Measurements from ENCODE around the gene NAA60. TPM values are rescaled to one million over a fixed set of nuclear protein-coding genes. Genes with fewer than 3 reads are reported as not detected.

Gene NAA60
- total RNA-seq, 1 donor from 2014 or later, result 38.2 TPM

DNA sequence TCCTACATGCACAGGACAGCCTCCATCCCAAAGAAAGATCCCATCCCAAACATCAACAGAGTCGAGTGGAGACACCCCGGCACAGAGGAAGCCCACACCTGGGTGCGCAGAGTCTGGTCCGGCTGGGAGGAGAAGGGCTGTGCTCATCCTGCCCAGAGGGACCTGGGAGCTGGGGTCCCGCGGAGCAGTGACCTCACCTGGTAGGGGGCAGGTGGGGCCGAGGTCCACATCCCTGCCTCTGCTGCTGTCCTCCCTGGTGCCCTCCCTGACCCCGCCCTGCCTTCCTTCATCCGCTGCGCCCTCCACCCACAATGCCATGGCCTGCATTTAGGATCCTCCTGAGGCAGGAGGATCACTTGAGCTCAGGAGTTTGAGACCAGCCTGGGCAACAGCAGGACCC is 48.9 kb downstream of the NAA60 start:
- peaks cover 24% of the 10 kb centered on the region for H3K4me1 ChIP-seq
- TF ChIP-seq, protein P1, sequence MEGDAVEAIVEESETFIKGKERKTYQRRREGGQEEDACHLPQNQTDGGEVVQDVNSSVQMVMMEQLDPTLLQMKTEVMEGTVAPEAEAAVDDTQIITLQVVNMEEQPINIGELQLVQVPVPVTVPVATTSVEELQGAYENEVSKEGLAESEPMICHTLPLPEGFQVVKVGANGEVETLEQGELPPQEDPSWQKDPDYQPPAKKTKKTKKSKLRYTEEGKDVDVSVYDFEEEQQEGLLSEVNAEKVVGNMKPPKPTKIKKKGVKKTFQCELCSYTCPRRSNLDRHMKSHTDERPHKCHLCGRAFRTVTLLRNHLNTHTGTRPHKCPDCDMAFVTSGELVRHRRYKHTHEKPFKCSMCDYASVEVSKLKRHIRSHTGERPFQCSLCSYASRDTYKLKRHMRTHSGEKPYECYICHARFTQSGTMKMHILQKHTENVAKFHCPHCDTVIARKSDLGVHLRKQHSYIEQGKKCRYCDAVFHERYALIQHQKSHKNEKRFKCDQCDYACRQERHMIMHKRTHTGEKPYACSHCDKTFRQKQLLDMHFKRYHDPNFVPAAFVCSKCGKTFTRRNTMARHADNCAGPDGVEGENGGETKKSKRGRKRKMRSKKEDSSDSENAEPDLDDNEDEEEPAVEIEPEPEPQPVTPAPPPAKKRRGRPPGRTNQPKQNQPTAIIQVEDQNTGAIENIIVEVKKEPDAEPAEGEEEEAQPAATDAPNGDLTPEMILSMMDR (IDR thresholded peaks at IDR 0.05; ENCODE audit: borderline replicate concordance), result no peak
- H3K27ac ChIP-seq (replicated peaks), result no peak overlapping the region
- H3K36me3 ChIP-seq, result peaks cover 8% of the 10 kb centered on the region
- no peak for DNase-seq
- intact Hi-C loops (cut with micrococcal nuclease), result no loop called here
- H3K27me3 ChIP-seq (ENCODE audit: low read depth), result no peaks in the 10 kb centered on the region
- H3K4me3 ChIP-seq, result no peak overlapping the region
- H3K9me3 ChIP-seq (replicated peaks), result no peaks in the 10 kb centered on the region

DNA sequence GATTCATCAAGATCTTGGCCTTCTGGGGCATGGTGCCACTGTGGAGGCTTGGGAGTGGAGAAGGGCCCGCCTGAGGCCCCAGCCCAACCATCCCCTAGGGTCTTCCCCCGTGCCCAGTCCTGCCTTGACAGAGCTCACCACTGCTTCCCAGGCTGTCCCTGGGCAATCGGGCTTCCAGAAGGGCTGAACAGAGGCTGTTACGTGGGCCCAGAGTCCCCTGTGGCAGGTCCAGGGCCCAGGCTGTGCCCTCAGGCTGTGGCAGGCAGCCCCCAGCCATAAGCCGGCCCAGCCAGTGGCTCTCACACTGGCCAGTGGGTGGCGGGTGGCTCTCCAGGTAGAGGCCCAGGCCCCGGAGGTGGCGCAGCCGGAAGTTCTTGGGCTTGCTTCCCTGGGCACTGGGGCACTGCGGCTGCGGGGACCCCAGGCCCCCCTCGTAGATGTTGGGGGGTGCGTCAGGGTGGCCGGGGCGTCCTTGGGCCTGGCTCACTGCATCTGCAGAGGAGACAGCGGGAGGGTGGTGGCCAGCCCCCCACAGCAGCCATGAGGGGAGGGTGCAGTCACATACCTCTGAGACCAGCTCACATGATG is 51.0 kb downstream of the NAA60 start:
- intact Hi-C loops (cut with micrococcal nuclease), result no loop called here
- no peaks in the 10 kb centered on the region for H3K27me3 ChIP-seq (ENCODE audit: low read depth)
- no peaks in the 10 kb centered on the region for H3K9me3 ChIP-seq (replicated peaks)
- H3K4me1 ChIP-seq, result peaks cover 24% of the 10 kb centered on the region
- H3K36me3 ChIP-seq, result no peaks in the 10 kb centered on the region
- DNase-seq, result no peak
- H3K4me3 ChIP-seq, result no peak overlapping the region
- H3K27ac ChIP-seq (replicated peaks), result no peak overlapping the region
- TF ChIP-seq, protein P1 (IDR thresholded peaks at IDR 0.05; ENCODE audit: borderline replicate concordance), result no peak

DNA sequence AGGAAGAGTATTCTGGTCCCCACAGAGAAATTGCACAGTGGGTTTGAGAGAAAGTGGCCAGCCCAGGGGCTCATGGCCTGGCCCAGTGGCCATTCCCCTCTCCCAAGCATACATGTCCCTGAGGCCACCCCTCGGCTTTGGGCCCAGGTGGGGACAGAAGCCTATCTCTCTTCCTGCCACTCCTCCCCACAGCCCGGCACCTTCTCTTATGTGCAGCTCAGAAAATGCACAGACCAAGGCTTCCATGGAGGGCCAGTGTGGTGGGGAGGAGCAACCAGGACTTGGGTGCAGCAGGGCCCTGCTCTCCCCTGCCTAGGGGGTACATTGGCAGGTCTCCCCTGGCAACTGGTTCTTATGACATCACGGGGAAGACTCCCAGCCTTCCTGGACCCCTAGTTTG is 51.7 kb downstream of the NAA60 start, which contains the start of gene C16orf90:
Gene C16orf90 (minus strand): TSS at position 314 of the 400 bp plus-strand sequence. CDS start 68 bp downstream, at position 246.
- no peaks in the 10 kb centered on the region for H3K27me3 ChIP-seq (ENCODE audit: low read depth)
- no peak for DNase-seq
- H3K36me3 ChIP-seq, result no peaks in the 10 kb centered on the region
- intact Hi-C loops (cut with micrococcal nuclease), result no loop called here
- H3K4me1 ChIP-seq, result peaks cover 28% of the 10 kb centered on the region
- H3K4me3 ChIP-seq, result no peak within 1 kb of the TSS
- no peaks in the 10 kb centered on the region for H3K9me3 ChIP-seq (replicated peaks)
- TF ChIP-seq, protein P1 (IDR thresholded peaks at IDR 0.05; ENCODE audit: borderline replicate concordance), result no peak
- no peak within 1 kb of the TSS for H3K27ac ChIP-seq (replicated peaks)

DNA sequence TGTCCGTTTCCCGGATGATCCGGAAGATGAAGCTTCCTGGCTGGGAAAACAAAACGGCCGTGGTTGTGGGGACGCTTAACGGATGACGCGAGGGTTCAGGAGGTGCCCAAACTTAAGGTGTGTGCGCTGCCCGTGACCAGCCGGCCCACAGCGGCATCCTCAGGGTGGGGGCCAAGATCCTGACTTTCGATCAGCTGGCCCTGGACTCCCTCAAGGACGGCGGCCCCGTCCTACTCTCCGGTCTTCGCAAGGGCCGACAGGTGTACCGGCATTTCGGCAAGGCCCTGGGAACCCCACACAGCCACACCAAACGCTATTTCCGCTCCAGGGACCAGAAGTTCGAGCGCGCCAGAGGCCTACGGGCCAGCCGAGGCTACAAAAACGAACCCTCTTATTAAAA is 52.9 kb downstream of the NAA60 start:
- TF ChIP-seq, protein P1 (IDR thresholded peaks at IDR 0.05; ENCODE audit: borderline replicate concordance), result no peak
- intact Hi-C loops (cut with micrococcal nuclease), result no loop called here
- H3K36me3 ChIP-seq, result no peaks in the 10 kb centered on the region

DNA sequence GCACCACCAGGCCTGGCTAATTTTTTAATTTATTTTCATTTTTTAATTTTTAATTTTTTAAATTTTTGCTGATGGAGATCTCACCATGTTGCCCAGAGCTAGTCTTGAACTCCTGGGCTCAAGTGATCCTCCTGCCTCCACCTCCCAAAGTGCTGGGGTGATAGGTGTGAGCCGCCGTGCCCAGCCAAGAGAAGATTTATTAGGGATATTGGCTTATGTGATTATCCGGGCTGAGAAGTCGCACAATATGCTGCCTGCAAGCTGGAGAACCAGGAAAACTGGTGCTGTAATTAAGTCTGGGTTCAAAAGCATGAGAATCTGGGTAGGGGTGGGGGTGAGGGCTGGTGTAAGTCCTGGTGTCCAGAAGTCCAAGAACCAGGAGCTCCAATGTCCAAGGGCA is 54.3 kb downstream of the NAA60 start:
- TF ChIP-seq, protein P1 (IDR thresholded peaks at IDR 0.05; ENCODE audit: borderline replicate concordance), result no peak
- Histone ChIP-seq H3K9me3 (replicated peaks) (no peaks in the 10 kb centered on the region), H3K4me1 (peaks cover 33% of the 10 kb centered on the region), H3K27me3 (ENCODE audit: low read depth) (no peaks in the 10 kb centered on the region), H3K36me3 (no peaks in the 10 kb centered on the region), H3K4me3 (no peak overlapping the region), H3K27ac (replicated peaks) (no peak overlapping the region)
- intact Hi-C loops (cut with micrococcal nuclease), result no loop called here
- no peak for DNase-seq

More for the DNA sequence above, 52.9 kb downstream of the NAA60 start:
- H3K27me3 ChIP-seq (ENCODE audit: low read depth), result no peaks in the 10 kb centered on the region
- no peak for DNase-seq
- H3K4me3 ChIP-seq, result no peak overlapping the region
- peaks cover 31% of the 10 kb centered on the region for H3K4me1 ChIP-seq
- no peaks in the 10 kb centered on the region for H3K9me3 ChIP-seq (replicated peaks)
- no peak overlapping the region for H3K27ac ChIP-seq (replicated peaks)

All from left ventricle myocardium inferior (tissue), 1 donor.